Left ventricle myocardium inferior (tissue), 1 donor: ENCODE measurements around the gene DGCR2. TPM values are rescaled to one million over a fixed set of nuclear protein-coding genes. Genes with fewer than 3 reads are reported as not detected.
"Not testable (repeated sequence)": the region's sequence is repeated elsewhere in the genome, so short reads cannot be mapped to it uniquely, and the experiment has no call there.

Experiments
- DNase-seq: peaks from one replicate; pipeline ENCODE4 v3.0.0-alpha.2; 2020
- H3K27ac ChIP-seq: fragments of 200-600 bp; replicated peaks from 2 replicates; pipeline ENCODE4 v1.8.0; 2021
- H3K27me3 ChIP-seq: fragments of 200-600 bp; 2 replicates; pipeline ENCODE4 v1.8.0; 2021; ENCODE audit warnings: low read depth
- H3K36me3 ChIP-seq: fragments of 200-600 bp; 2 replicates; pipeline ENCODE4 v1.8.0; 2021
- H3K4me1 ChIP-seq: fragments of 200-600 bp; 2 replicates; pipeline ENCODE4 v1.8.0; 2021
- H3K4me3 ChIP-seq: fragments of 200-600 bp; 2 replicates; pipeline ENCODE4 v1.8.0; 2021; ENCODE audit warnings: mild to moderate bottlenecking, moderate library complexity
- H3K9me3 ChIP-seq: fragments of 200-600 bp; replicated peaks from 2 replicates; pipeline ENCODE4 v1.8.0; 2021
- CTCF ChIP-seq: fragments of 200-600 bp; IDR thresholded peaks from 2 replicates; pipeline ENCODE4 v1.8.0; 2021; ENCODE audit warnings: antibody characterized with exemption, mild to moderate bottlenecking, borderline replicate concordance
- intact Hi-C: fragments of 100-400 bp; cut with micrococcal nuclease; formaldehyde crosslinking; loops from one replicate; pipeline ENCODE4 v1.11.0; 2022
- total RNA-seq: library from RNA; stranded (reverse); fragmentation: NEBNext Ultra II Directional; extraction: Animal tissue kit (Norgen Biotek cat#: 25700); gene quantifications from one replicate; pipeline ENCODE4 v1.2.1, GENCODE V29; 2021
- donor health status: DM: no; HTN: yes; CAD: no; lungs with severe emphysema.

DGCR2 gene
- total RNA-seq, 1 donor from 2014 or later = 33.0 TPM

- H3K4me1 ChIP-seq = peaks cover 24% of the 10 kb centered on the region
- DNase-seq = no peak
- no peak for TF ChIP-seq CTCF
- peaks cover 12% of the 10 kb centered on the region for H3K36me3 ChIP-seq
- no peaks in the 10 kb centered on the region for H3K9me3 ChIP-seq
- no peaks in the 10 kb centered on the region for H3K27me3 ChIP-seq
- peak overlapping the region; percentile 48 for H3K27ac ChIP-seq
- no peak overlapping the region for H3K4me3 ChIP-seq
- intact Hi-C loops = no loop called here
These were observed 35.8 kb downstream of the DGCR2 start for GRCh38 chr22:19086417-19086816.

- Histone ChIP-seq H3K4me3 (no peak overlapping the region), H3K9me3 (no peaks in the 10 kb centered on the region), H3K36me3 (peaks cover 22% of the 10 kb centered on the region), H3K27ac (peak overlapping the region; percentile 53), H3K4me1 (peaks cover 24% of the 10 kb centered on the region), H3K27me3 (no peaks in the 10 kb centered on the region)
- intact Hi-C loops = no loop called here
- DNase-seq = no peak
- TF ChIP-seq CTCF = peak; percentile 34
These were observed 36.9 kb downstream of the DGCR2 start for GRCh38 chr22:19085233-19085718.

- DNase-seq, intact Hi-C loops: not testable (repeated sequence)
- H3K36me3 ChIP-seq = peaks cover 29% of the 10 kb centered on the region
These were observed 37.6 kb downstream of the DGCR2 start for GRCh38 chr22:19084586-19084985.

GRCh38 chr22:19084126-19084525, 38.1 kb downstream of the DGCR2 start:
- peaks cover 27% of the 10 kb centered on the region for H3K36me3 ChIP-seq
- peaks cover 24% of the 10 kb centered on the region for H3K4me1 ChIP-seq
- H3K4me3 ChIP-seq, intact Hi-C loops, H3K27me3 ChIP-seq, DNase-seq, H3K9me3 ChIP-seq, H3K27ac ChIP-seq: not testable (repeated sequence)

More at GRCh38 chr22:19084586-19084985, 37.6 kb downstream of the DGCR2 start:
- H3K27ac ChIP-seq, H3K27me3 ChIP-seq, H3K4me3 ChIP-seq, H3K9me3 ChIP-seq: not testable (repeated sequence)
- H3K4me1 ChIP-seq = peaks cover 24% of the 10 kb centered on the region

GRCh38 chr22:19082793-19083192, 39.4 kb downstream of the DGCR2 start:
- Histone ChIP-seq H3K27ac (no peak overlapping the region), H3K4me1 (peaks cover 24% of the 10 kb centered on the region), H3K27me3 (no peaks in the 10 kb centered on the region), H3K36me3 (peaks cover 17% of the 10 kb centered on the region), H3K4me3 (no peak overlapping the region), H3K9me3 (no peaks in the 10 kb centered on the region)
- no peak for DNase-seq
- intact Hi-C loops = no loop called here
- no peak for TF ChIP-seq CTCF

- H3K4me1 ChIP-seq = peaks cover 23% of the 10 kb centered on the region
- no peaks in the 10 kb centered on the region for H3K27me3 ChIP-seq
- DNase-seq = no peak
- H3K9me3 ChIP-seq = no peaks in the 10 kb centered on the region
- no peak overlapping the region for H3K27ac ChIP-seq
- H3K4me3 ChIP-seq = no peak overlapping the region
- H3K36me3 ChIP-seq = peaks cover 17% of the 10 kb centered on the region
- intact Hi-C loops = no loop called here
- TF ChIP-seq CTCF = no peak
These were observed 40.1 kb downstream of the DGCR2 start for GRCh38 chr22:19082101-19082500.
